ENCODE data around the gene DDX54. TPM values are rescaled to one million over a fixed set of nuclear protein-coding genes. Genes with fewer than 3 reads are reported as not detected.

The DDX54 gene, protein sequence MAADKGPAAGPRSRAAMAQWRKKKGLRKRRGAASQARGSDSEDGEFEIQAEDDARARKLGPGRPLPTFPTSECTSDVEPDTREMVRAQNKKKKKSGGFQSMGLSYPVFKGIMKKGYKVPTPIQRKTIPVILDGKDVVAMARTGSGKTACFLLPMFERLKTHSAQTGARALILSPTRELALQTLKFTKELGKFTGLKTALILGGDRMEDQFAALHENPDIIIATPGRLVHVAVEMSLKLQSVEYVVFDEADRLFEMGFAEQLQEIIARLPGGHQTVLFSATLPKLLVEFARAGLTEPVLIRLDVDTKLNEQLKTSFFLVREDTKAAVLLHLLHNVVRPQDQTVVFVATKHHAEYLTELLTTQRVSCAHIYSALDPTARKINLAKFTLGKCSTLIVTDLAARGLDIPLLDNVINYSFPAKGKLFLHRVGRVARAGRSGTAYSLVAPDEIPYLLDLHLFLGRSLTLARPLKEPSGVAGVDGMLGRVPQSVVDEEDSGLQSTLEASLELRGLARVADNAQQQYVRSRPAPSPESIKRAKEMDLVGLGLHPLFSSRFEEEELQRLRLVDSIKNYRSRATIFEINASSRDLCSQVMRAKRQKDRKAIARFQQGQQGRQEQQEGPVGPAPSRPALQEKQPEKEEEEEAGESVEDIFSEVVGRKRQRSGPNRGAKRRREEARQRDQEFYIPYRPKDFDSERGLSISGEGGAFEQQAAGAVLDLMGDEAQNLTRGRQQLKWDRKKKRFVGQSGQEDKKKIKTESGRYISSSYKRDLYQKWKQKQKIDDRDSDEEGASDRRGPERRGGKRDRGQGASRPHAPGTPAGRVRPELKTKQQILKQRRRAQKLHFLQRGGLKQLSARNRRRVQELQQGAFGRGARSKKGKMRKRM
- 54.9 TPM for total RNA-seq
- long read RNA-seq, full-length matches to known transcripts, result 54 of 131 reads
- long read RNA-seq, partial matches to known transcripts, result 63 of 131 reads
- long read RNA-seq, other reads (novel, unspliced or antisense), result 14 of 131 reads

DNA sequence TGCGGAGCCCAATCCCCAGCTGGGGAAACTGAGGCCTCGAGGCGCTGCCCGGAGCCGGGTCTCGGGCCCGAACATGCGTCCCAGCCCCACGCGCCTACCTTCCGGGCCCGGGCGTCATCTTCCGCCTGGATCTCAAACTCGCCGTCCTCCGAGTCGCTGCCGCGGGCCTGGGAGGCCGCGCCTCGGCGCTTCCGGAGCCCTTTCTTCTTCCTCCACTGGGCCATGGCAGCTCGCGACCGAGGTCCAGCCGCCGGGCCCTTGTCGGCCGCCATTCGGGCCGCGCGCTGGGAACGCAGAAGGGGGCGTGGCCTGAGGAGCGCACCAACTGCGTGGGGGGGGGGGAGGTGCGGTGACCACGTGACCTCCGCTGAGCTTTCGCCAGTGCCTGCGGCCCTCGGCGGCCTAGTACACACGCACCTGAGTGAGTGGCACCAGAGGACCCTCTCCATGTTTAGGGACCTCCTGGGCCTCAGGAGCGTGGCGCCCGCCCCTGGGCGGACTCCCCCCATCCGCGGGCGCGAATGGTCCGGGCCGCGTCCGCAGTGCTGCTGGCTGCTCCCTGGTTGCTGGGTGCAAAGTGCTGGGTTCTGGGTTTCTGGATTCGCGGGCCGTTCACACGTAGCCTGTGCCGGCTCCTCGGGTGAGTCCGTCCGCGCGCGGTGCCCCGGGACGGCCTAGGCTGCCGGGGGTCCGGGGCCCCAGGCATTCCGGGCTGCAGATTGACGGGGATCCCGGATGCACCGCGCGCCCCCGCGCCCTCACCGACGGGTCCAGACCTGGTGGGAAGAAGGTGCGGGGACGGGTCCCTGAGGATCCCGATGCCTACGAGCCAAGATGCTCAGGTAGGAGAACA, at the start of gene DDX54, which contains the start of gene RITA1:
TSS of gene DDX54 (minus strand) at position 299 of the 853 bp plus-strand sequence. CDS start at position 272, 27 bp downstream.
TSS of gene RITA1 (plus strand) at position 542 of the 853 bp plus-strand sequence. CDS start 1,026 bp downstream, outside the sequence.
- peak; percentile 85 for DNase-seq
- H3K27me3 ChIP-seq (ENCODE audit: low read depth), result no peaks in the 10 kb centered on the region
- peak within 1 kb of the TSS; percentile 98 for H3K27ac ChIP-seq
- peak within 1 kb of the TSS; percentile 99 for H3K4me3 ChIP-seq
- no peak for TF ChIP-seq CTCF (IDR thresholded peaks at IDR 0.05)
- intact Hi-C loops (cut with DNase I), result no loop called here
- peak; percentile 93 to 94 for ATAC-seq
- H3K9me3 ChIP-seq, result no peaks in the 10 kb centered on the region
- peaks cover 28% of the 10 kb centered on the region for H3K4me1 ChIP-seq
- peaks cover 12% of the 10 kb centered on the region for H3K36me3 ChIP-seq

DNA sequence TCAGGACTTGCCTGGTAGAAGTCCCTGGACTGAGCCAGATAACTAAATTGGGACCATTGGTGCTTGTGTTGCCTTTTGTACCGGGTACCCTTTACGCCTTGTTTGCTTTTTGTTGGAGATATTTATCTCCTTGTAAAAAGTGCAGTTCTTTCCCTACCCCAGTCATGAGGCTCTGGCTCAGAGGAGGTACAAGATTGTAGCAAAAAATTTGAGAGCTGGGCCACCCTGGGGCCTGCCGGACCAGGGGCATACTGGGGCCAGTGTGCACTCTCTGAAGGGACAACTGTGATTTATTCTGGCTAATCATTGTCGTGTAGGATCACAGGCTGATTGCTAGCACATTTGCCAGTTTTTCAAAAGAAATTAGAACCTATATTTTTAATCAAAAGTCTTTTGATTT, 49.2 kb upstream of the DDX54 start:
- no peaks in the 10 kb centered on the region for H3K9me3 ChIP-seq
- H3K27me3 ChIP-seq (ENCODE audit: low read depth), result no peaks in the 10 kb centered on the region
- H3K4me1 ChIP-seq, result peaks cover 70% of the 10 kb centered on the region
- no peak overlapping the region for H3K4me3 ChIP-seq
- TF ChIP-seq CTCF (IDR thresholded peaks at IDR 0.05), result no peak
- intact Hi-C loops (cut with DNase I), result no loop called here
- H3K27ac ChIP-seq, result no peak overlapping the region
- H3K36me3 ChIP-seq, result peaks cover 72% of the 10 kb centered on the region
- ATAC-seq (no peak), DNase-seq (no peak)

GRCh38 chr12:113233967-113234366, 48.7 kb upstream of the DDX54 start:
- no peaks in the 10 kb centered on the region for H3K27me3 ChIP-seq (ENCODE audit: low read depth)
- H3K36me3 ChIP-seq, result peaks cover 77% of the 10 kb centered on the region
- no peak for TF ChIP-seq CTCF (IDR thresholded peaks at IDR 0.05)
- no peak for DNase-seq
- peaks cover 70% of the 10 kb centered on the region for H3K4me1 ChIP-seq
- ATAC-seq, result no peak
- intact Hi-C loops (cut with DNase I), result no loop called here
- H3K4me3 ChIP-seq, result no peak overlapping the region
- H3K27ac ChIP-seq, result no peak overlapping the region
- no peaks in the 10 kb centered on the region for H3K9me3 ChIP-seq

- ATAC-seq (peak; percentile 64 to 72), DNase-seq (peak; percentile 65)
- Histone ChIP-seq H3K27ac (peak overlapping the region; percentile 53), H3K36me3 (peaks cover 77% of the 10 kb centered on the region), H3K4me3 (no peak overlapping the region), H3K9me3 (no peaks in the 10 kb centered on the region), H3K27me3 (ENCODE audit: low read depth) (no peaks in the 10 kb centered on the region), H3K4me1 (peaks cover 70% of the 10 kb centered on the region)
- no peak for TF ChIP-seq CTCF (IDR thresholded peaks at IDR 0.05)
- intact Hi-C loops (cut with DNase I), result no loop called here
Measured at GRCh38 chr12:113232840-113233585, 47.7 kb upstream of the DDX54 start.

Data from lower lobe of right lung (tissue), 2 donors.